HepG2 (cell line): Measurements from ENCODE around the gene SERINC2. TPM values are rescaled to one million over a fixed set of nuclear protein-coding genes. Genes with fewer than 3 reads are reported as not detected.

Experiments used
- ARID2 ChIP-seq: sonication (generic); formaldehyde crosslinking; IDR thresholded peaks from 2 replicates; pipeline ENCODE4 v1.8.1; 2022; ENCODE audit warnings: mild to moderate bottlenecking, missing genetic modification reagents, borderline replicate concordance
- BCL6 ChIP-seq: IDR thresholded peaks from 2 replicates; pipeline ENCODE4 v1.6.1; 2016; ENCODE audit warnings: missing genetic modification reagents, missing compliant biosample characterization
- GLI4 ChIP-seq: sonication (generic); formaldehyde crosslinking; IDR thresholded peaks from 2 replicates; pipeline ENCODE4 v1.5.1; 2020; ENCODE audit warnings: missing genetic modification reagents, mild to moderate bottlenecking, moderate library complexity, borderline replicate concordance
- MAZ ChIP-seq, 2 experiments: sonication (generic) in 1 of 2; formaldehyde crosslinking in 1 of 2; IDR thresholded peaks; 2 replicates each; pipeline versions ENCODE4 v1.5.0 to v1.6.1; 2012 to 2020; ENCODE audit warnings: low read depth in 2 of 2, mild to moderate bottlenecking in 2 of 2, borderline replicate concordance in 1 of 2, improper control_type of control experiment in 1 of 2, low read length in 1 of 2, missing genetic modification reagents in 1 of 2, moderate library complexity in 1 of 2
- RBAK ChIP-seq: sonication (generic); formaldehyde crosslinking; IDR thresholded peaks from 2 replicates; pipeline ENCODE4 v1.5.1; 2020; ENCODE audit warnings: mild to moderate bottlenecking, missing genetic modification reagents
- SOX13 ChIP-seq, 3 experiments: fragments of 450-650 bp in 1 of 3; sonication (generic) in 1 of 3; formaldehyde crosslinking in 1 of 3; IDR thresholded peaks in 2 of 3; conservative IDR thresholded peaks in 1 of 3; 2 replicates each; pipeline versions ENCODE4 v1.5.0 to v1.6.1; 2016 to 2020; ENCODE audit warnings: antibody characterized with exemption in 1 of 3, mild to moderate bottlenecking in 1 of 3, missing compliant biosample characterization in 1 of 3, missing genetic modification reagents in 1 of 3, moderate library complexity in 1 of 3
- TCF7 ChIP-seq: sonication (generic); IDR thresholded peaks from 2 replicates; pipeline ENCODE4 v1.6.1; 2016; ENCODE audit warnings: antibody characterized with exemption, low read depth
- THAP11 ChIP-seq: IDR thresholded peaks from 2 replicates; pipeline ENCODE4 v1.6.1; 2016; ENCODE audit warnings: missing biosample characterization, missing genetic modification reagents
- U2AF1 ChIP-seq: fragments of 200-400 bp; formaldehyde crosslinking; optimal IDR thresholded peaks from 2 replicates; pipeline ENCODE3; 2017; ENCODE audit warnings: mild to moderate bottlenecking, low read depth, low read length
- ZBTB20 ChIP-seq: sonication (generic); formaldehyde crosslinking; IDR thresholded peaks from 2 replicates; pipeline ENCODE4 v1.8.1; 2023; ENCODE audit warnings: missing genetic modification reagents, low read depth, mild to moderate bottlenecking, borderline replicate concordance
- ZBTB7B ChIP-seq: sonication (generic); formaldehyde crosslinking; IDR thresholded peaks from 2 replicates; pipeline ENCODE4 v1.4.0; 2020; ENCODE audit warnings: missing genetic modification reagents
- ZNF225 ChIP-seq: sonication (generic); formaldehyde crosslinking; IDR thresholded peaks from 2 replicates; pipeline ENCODE4 v1.4.0; 2020; ENCODE audit warnings: mild to moderate bottlenecking, missing genetic modification reagents
- ZNF7 ChIP-seq: IDR thresholded peaks from 2 replicates; pipeline ENCODE4 v1.6.1; 2016; ENCODE audit warnings: missing biosample characterization, missing genetic modification reagents
- ZNF724P ChIP-seq: sonication (generic); formaldehyde crosslinking; IDR thresholded peaks from 2 replicates; pipeline ENCODE4 v1.8.0; 2022; ENCODE audit warnings: missing genetic modification reagents, borderline replicate concordance
- ZNF761 ChIP-seq: sonication (generic); formaldehyde crosslinking; conservative IDR thresholded peaks from 2 replicates; pipeline ENCODE4 v1.4.0; 2020; ENCODE audit warnings: mild to moderate bottlenecking, missing genetic modification reagents
- polyA plus RNA-seq, 8 experiments: library from polyadenylated mRNA; depleted of rRNA in 3 of 8; stranded (reverse) in 7 of 8; unstranded in 1 of 8; fragments of >200 nt; fragmentation: Illumina TruSeq in 4 of 8; extraction: Trizol in 4 of 8; gene quantifications; 2 replicates each; pipeline versions ENCODE4 v1.2.1 to v1.2.3, GENCODE V29; 2011 to 2016; ENCODE audit warnings: low read depth in 4 of 8, missing spikeins in 1 of 8, mixed read lengths in 1 of 8; ENCODE audit not compliant: insufficient read depth in 1 of 8
- total RNA-seq, 5 experiments: library from RNA; depleted of rRNA; stranded (reverse); fragments of >200 nt; fragmentation: Illumina TruSeq; extraction: Trizol; gene quantifications; 2 replicates each; pipeline ENCODE4 v1.2.3, GENCODE V29; 2016; ENCODE audit warnings: low read depth in 1 of 5
- TF ChIP-seq, protein P1 (sequence below): sonication (generic); formaldehyde crosslinking; IDR thresholded peaks from 2 replicates; pipeline ENCODE4 v1.4.0; 2020; ENCODE audit warnings: missing genetic modification reagents, mild to moderate bottlenecking, borderline replicate concordance
- TF ChIP-seq, protein P2 (sequence below): sonication (generic); formaldehyde crosslinking; IDR thresholded peaks from 2 replicates; pipeline ENCODE4 v1.8.1; 2023; ENCODE audit warnings: missing genetic modification reagents, mild to moderate bottlenecking, borderline replicate concordance
- TF ChIP-seq, protein P3 (sequence below): sonication (generic); formaldehyde crosslinking; IDR thresholded peaks from 2 replicates; pipeline ENCODE4 v1.8.1; 2023; ENCODE audit warnings: missing genetic modification reagents, inconsistent platforms, borderline replicate concordance
- TF ChIP-seq, protein P4 (sequence below): sonication (generic); formaldehyde crosslinking; IDR thresholded peaks from 2 replicates; pipeline ENCODE4 v1.4.0; 2020; ENCODE audit warnings: low read depth, mild to moderate bottlenecking, missing genetic modification reagents
- TF ChIP-seq, protein P5 (sequence below): sonication (generic); formaldehyde crosslinking; IDR thresholded peaks from 2 replicates; pipeline ENCODE4 v1.8.0; 2022; ENCODE audit warnings: missing genetic modification reagents, mild to moderate bottlenecking, moderate library complexity, borderline replicate concordance

SERINC2 gene
- total and polyA plus RNA-seq, 2 of the 13 experiments (the other 11 are each of a cell fraction or from before 2014, with no cell fraction given) = 4.8 to 126 TPM

DNA sequence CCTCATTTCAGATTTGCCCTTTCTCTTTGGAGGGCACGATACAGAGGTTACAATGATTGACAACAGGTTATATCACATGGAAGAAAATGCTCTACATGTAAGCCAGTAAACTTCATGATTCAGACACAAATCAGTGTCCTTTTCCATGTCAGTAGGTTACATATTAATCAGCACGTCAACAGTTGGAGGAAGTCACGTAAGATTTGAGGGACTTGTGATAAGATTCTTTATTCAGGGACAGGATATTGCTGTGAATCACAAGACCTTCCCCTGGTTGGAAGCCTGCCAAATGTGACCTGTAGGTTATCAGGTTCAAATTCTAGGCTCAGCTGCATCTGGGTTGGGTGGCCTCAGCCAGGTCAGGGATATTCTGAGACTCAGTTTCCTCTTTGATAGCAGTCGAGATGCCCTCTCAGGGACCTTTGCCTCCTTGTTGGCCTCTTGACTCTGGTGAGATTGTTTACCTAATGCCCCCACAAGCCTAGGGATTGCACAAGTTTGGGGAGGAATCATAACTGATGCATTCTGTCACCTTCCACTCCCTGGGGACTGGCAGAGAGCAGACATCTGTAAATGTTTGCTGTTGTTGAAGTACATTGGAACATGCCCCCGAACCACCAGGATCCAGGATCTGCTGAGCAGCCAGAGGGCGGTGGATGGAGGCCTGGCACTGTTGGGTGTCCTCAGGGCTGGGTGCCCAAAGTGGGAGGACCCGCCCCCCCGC is 31.9 kb downstream of the SERINC2 start (continued):
- TF ChIP-seq, protein P1, sequence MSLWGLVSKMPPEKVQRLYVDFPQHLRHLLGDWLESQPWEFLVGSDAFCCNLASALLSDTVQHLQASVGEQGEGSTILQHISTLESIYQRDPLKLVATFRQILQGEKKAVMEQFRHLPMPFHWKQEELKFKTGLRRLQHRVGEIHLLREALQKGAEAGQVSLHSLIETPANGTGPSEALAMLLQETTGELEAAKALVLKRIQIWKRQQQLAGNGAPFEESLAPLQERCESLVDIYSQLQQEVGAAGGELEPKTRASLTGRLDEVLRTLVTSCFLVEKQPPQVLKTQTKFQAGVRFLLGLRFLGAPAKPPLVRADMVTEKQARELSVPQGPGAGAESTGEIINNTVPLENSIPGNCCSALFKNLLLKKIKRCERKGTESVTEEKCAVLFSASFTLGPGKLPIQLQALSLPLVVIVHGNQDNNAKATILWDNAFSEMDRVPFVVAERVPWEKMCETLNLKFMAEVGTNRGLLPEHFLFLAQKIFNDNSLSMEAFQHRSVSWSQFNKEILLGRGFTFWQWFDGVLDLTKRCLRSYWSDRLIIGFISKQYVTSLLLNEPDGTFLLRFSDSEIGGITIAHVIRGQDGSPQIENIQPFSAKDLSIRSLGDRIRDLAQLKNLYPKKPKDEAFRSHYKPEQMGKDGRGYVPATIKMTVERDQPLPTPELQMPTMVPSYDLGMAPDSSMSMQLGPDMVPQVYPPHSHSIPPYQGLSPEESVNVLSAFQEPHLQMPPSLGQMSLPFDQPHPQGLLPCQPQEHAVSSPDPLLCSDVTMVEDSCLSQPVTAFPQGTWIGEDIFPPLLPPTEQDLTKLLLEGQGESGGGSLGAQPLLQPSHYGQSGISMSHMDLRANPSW (CRISPR knock-in tag) = peak; percentile 97
- TF ChIP-seq ZNF225 (no peak), THAP11 (CRISPR knock-in tag) (no peak; the same call in 1 of the 2 replicates), ZNF7 (CRISPR knock-in tag) (no peak), TCF7 (peak; percentile 70), RBAK (CRISPR knock-in tag) (no peak), ZBTB20 (CRISPR knock-in tag) (no peak), ARID2 (CRISPR knock-in tag) (no peak), ZBTB7B (CRISPR knock-in tag) (peak; percentile 84), MAZ (IDR thresholded peaks at IDR 0.05; ENCODE audit: borderline replicate concordance, low read depth, low read length) (no peak), MAZ (CRISPR knock-in tag; IDR thresholded peaks at IDR 0.05; ENCODE audit: low read depth) (peak; percentile 38; the same call in 1 of the 2 replicates), GLI4 (CRISPR knock-in tag) (no peak), SOX13 (IDR thresholded peaks at IDR 0.05) (peak; percentile 48; the same call in 1 of the 2 replicates), SOX13 (CRISPR knock-in tag; conservative IDR thresholded peaks at IDR 0.05 in 1 of 2, IDR thresholded peaks at IDR 0.05 in 1 of 2) (peak in 1 of 2 experiments; percentile 70; a peak in 1 of 4 replicates), ZNF761 (CRISPR knock-in tag) (no peak), BCL6 (CRISPR knock-in tag) (peak; percentile 76), ZNF724P (CRISPR knock-in tag) (no peak), U2AF1 (no peak)
- TF ChIP-seq, protein P2, sequence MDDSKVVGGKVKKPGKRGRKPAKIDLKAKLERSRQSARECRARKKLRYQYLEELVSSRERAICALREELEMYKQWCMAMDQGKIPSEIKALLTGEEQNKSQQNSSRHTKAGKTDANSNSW (CRISPR knock-in tag) = no peak
- TF ChIP-seq, protein P3, sequence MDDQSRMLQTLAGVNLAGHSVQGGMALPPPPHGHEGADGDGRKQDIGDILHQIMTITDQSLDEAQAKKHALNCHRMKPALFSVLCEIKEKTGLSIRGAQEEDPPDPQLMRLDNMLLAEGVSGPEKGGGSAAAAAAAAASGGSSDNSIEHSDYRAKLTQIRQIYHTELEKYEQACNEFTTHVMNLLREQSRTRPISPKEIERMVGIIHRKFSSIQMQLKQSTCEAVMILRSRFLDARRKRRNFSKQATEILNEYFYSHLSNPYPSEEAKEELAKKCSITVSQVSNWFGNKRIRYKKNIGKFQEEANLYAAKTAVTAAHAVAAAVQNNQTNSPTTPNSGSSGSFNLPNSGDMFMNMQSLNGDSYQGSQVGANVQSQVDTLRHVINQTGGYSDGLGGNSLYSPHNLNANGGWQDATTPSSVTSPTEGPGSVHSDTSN (CRISPR knock-in tag) = no peak
- TF ChIP-seq, protein P4, sequence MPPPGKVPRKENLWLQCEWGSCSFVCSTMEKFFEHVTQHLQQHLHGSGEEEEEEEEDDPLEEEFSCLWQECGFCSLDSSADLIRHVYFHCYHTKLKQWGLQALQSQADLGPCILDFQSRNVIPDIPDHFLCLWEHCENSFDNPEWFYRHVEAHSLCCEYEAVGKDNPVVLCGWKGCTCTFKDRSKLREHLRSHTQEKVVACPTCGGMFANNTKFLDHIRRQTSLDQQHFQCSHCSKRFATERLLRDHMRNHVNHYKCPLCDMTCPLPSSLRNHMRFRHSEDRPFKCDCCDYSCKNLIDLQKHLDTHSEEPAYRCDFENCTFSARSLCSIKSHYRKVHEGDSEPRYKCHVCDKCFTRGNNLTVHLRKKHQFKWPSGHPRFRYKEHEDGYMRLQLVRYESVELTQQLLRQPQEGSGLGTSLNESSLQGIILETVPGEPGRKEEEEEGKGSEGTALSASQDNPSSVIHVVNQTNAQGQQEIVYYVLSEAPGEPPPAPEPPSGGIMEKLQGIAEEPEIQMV (CRISPR knock-in tag) = no peak; the same call in 1 of the 2 replicates
- TF ChIP-seq, protein P5, sequence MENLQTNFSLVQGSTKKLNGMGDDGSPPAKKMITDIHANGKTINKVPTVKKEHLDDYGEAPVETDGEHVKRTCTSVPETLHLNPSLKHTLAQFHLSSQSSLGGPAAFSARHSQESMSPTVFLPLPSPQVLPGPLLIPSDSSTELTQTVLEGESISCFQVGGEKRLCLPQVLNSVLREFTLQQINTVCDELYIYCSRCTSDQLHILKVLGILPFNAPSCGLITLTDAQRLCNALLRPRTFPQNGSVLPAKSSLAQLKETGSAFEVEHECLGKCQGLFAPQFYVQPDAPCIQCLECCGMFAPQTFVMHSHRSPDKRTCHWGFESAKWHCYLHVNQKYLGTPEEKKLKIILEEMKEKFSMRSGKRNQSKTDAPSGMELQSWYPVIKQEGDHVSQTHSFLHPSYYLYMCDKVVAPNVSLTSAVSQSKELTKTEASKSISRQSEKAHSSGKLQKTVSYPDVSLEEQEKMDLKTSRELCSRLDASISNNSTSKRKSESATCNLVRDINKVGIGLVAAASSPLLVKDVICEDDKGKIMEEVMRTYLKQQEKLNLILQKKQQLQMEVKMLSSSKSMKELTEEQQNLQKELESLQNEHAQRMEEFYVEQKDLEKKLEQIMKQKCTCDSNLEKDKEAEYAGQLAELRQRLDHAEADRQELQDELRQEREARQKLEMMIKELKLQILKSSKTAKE (CRISPR knock-in tag) = peak; percentile 86
